DOHH2 (cell line): ENCODE measurements around the gene ASH1L.

ENCODE experiments used
- H3F3A ChIP-seq: fragments of 200-600 bp; sonication (generic), shearing (Covaris generic); 2 replicates; pipeline ENCODE4 v1.6.0; 2016; ENCODE audit warnings: antibody characterized with exemption, mild to moderate bottlenecking; ENCODE audit not compliant: control insufficient read depth, insufficient read depth
- H3K27ac ChIP-seq: fragments of 200-600 bp; sonication (generic); 2 replicates; pipeline ENCODE4 v1.5.1; 2014; ENCODE audit warnings: low read depth, mild to moderate bottlenecking, low read length, moderate library complexity
- H3K27me3 ChIP-seq: fragments of 200-600 bp; sonication (generic); 2 replicates; pipeline ENCODE4 v1.6.1; 2014; ENCODE audit warnings: mild to moderate bottlenecking, low read length, mixed read lengths; ENCODE audit not compliant: control insufficient read depth
- H3K36me3 ChIP-seq: fragments of 200-600 bp; sonication (generic); 2 replicates; pipeline ENCODE4 v1.6.1; 2014; ENCODE audit warnings: mild to moderate bottlenecking, low read length, moderate library complexity, mixed read lengths; ENCODE audit not compliant: control insufficient read depth
- H3K4me1 ChIP-seq: fragments of 200-600 bp; sonication (generic); 2 replicates; pipeline ENCODE4 v1.6.1; 2014; ENCODE audit warnings: mild to moderate bottlenecking, low read length, mixed read lengths; ENCODE audit not compliant: control insufficient read depth
- H3K4me2 ChIP-seq: fragments of 200-600 bp; sonication (generic); 2 replicates; pipeline ENCODE4 v1.6.0; 2014; ENCODE audit warnings: mild to moderate bottlenecking, low read length, moderate library complexity
- H3K4me3 ChIP-seq: fragments of 200-600 bp; sonication (generic); 2 replicates; pipeline ENCODE4 v1.5.1; 2014; ENCODE audit warnings: mild to moderate bottlenecking, low read length, mixed read lengths
- H3K79me2 ChIP-seq: fragments of 200-600 bp; sonication (generic); 2 replicates; pipeline ENCODE4 v1.6.1; 2014; ENCODE audit warnings: mild to moderate bottlenecking, low read length, mixed read lengths; ENCODE audit not compliant: control insufficient read depth
- H3K9me2 ChIP-seq: fragments of 200-600 bp; sonication (generic); replicated peaks from 2 replicates; pipeline ENCODE4 v1.6.1; 2014; ENCODE audit warnings: mild to moderate bottlenecking, low read length, mixed read lengths; ENCODE audit not compliant: control insufficient read depth
- H3K9me3 ChIP-seq: fragments of 200-600 bp; sonication (generic); 2 replicates; pipeline ENCODE4 v1.6.1; 2014; ENCODE audit warnings: antibody characterized with exemption, low read length, mixed read lengths; ENCODE audit not compliant: control insufficient read depth, insufficient read depth
- H4K20me1 ChIP-seq: fragments of 200-600 bp; sonication (generic); 2 replicates; pipeline ENCODE4 v1.6.0; 2014; ENCODE audit warnings: low read depth, mild to moderate bottlenecking, antibody characterized with exemption, low read length, moderate library complexity; ENCODE audit not compliant: control insufficient read depth, insufficient read depth
- EZH2phosphoT487 ChIP-seq: fragments of 200-600 bp; sonication (generic); IDR thresholded peaks from 2 replicates; pipeline ENCODE4 v1.6.1; 2017; ENCODE audit warnings: borderline replicate concordance, mild to moderate bottlenecking, antibody characterized with exemption, low read length, moderate library complexity, mixed read lengths
- TF ChIP-seq, protein P1 (sequence below): fragments of 200-600 bp; sonication (generic); IDR thresholded peaks from one replicate; pipeline ENCODE4 v1.5.1; 2014; ENCODE audit warnings: antibody characterized with exemption, mild to moderate bottlenecking, low read depth, low read length; ENCODE audit not compliant: poor library complexity, severe bottlenecking

The ASH1L gene

DNA sequence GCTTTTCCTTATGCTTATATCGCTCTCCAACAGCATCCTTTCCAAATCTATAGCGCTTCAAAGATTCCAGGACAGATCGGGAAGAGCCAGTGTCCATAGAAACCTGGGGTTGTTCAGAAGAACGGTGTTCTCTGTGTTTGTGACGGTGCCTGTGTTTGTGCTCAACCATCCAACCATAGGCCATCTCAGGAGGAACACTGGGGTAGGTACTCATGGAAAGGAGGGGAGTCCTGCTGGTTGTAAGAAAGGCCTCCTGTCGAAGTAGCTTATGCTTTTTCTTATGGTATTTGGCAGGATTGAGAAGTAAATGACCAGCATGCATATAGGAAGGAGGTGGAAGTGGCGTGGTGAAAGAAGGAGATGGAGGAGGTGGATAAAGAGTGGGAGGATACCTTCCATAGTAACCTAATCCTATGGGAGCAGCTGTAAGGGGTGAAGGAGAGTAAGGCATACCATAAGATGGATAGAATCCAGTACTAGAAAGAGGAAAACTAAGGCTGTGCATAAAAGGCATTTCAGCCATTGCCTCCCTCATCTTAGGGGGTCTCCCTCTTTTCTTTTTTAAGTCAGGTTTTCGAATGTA, 84.2 kb downstream of the ASH1L start:
- H3K27ac ChIP-seq, result no peak overlapping the region
- no peak overlapping the region for H3K4me3 ChIP-seq
- peaks cover 15% of the 10 kb centered on the region for H3K4me1 ChIP-seq
- no peak overlapping the region for H3K4me2 ChIP-seq
- H3K27me3 ChIP-seq, result no peaks in the 10 kb centered on the region
- H3K79me2 ChIP-seq, result peaks cover 36% of the 10 kb centered on the region
- no peaks in the 10 kb centered on the region for H3K9me2 ChIP-seq
- H4K20me1 ChIP-seq, result no peaks in the 10 kb centered on the region
- TF ChIP-seq, protein P1, sequence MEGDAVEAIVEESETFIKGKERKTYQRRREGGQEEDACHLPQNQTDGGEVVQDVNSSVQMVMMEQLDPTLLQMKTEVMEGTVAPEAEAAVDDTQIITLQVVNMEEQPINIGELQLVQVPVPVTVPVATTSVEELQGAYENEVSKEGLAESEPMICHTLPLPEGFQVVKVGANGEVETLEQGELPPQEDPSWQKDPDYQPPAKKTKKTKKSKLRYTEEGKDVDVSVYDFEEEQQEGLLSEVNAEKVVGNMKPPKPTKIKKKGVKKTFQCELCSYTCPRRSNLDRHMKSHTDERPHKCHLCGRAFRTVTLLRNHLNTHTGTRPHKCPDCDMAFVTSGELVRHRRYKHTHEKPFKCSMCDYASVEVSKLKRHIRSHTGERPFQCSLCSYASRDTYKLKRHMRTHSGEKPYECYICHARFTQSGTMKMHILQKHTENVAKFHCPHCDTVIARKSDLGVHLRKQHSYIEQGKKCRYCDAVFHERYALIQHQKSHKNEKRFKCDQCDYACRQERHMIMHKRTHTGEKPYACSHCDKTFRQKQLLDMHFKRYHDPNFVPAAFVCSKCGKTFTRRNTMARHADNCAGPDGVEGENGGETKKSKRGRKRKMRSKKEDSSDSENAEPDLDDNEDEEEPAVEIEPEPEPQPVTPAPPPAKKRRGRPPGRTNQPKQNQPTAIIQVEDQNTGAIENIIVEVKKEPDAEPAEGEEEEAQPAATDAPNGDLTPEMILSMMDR, result no peak
- TF ChIP-seq EZH2phosphoT487, result no peak
- no peaks in the 10 kb centered on the region for H3F3A ChIP-seq
- H3K36me3 ChIP-seq, result peaks cover 62% of the 10 kb centered on the region
- no peaks in the 10 kb centered on the region for H3K9me3 ChIP-seq

GRCh38 chr1:155474146-155474545, 88.5 kb downstream of the ASH1L start:
- H3K4me1 ChIP-seq, result peaks cover 2% of the 10 kb centered on the region
- TF ChIP-seq, protein P1, result no peak
- no peak for TF ChIP-seq EZH2phosphoT487
- H3K27me3 ChIP-seq, result no peaks in the 10 kb centered on the region
- no peak overlapping the region for H3K27ac ChIP-seq
- H3K9me3 ChIP-seq, result no peaks in the 10 kb centered on the region; the same call in 1 of the 2 replicates
- H4K20me1 ChIP-seq, result no peaks in the 10 kb centered on the region
- no peak overlapping the region for H3K4me2 ChIP-seq
- no peaks in the 10 kb centered on the region for H3F3A ChIP-seq
- H3K79me2 ChIP-seq, result peaks cover 50% of the 10 kb centered on the region
- H3K4me3 ChIP-seq, result no peak overlapping the region
- peaks cover 39% of the 10 kb centered on the region for H3K36me3 ChIP-seq
- H3K9me2 ChIP-seq, result no peaks in the 10 kb centered on the region

GRCh38 chr1:155473151-155473821, 89.3 kb downstream of the ASH1L start:
- H3K9me2 ChIP-seq, result no peaks in the 10 kb centered on the region
- no peaks in the 10 kb centered on the region for H3K4me1 ChIP-seq
- TF ChIP-seq, protein P1, result no peak
- TF ChIP-seq EZH2phosphoT487, result no peak
- H3K9me3 ChIP-seq, result no peaks in the 10 kb centered on the region; the same call in 1 of the 2 replicates
- H3K4me3 ChIP-seq, result no peak overlapping the region
- no peaks in the 10 kb centered on the region for H3K27me3 ChIP-seq
- H3K79me2 ChIP-seq, result peaks cover 56% of the 10 kb centered on the region
- H3K4me2 ChIP-seq, result no peak overlapping the region
- no peak overlapping the region for H3K27ac ChIP-seq
- peaks cover 33% of the 10 kb centered on the region for H3K36me3 ChIP-seq
- no peaks in the 10 kb centered on the region for H4K20me1 ChIP-seq
- H3F3A ChIP-seq, result no peaks in the 10 kb centered on the region
